Astrocyte (in vitro differentiated cells and primary cell): ENCODE measurements around the gene ADAMTS17. TPM values are rescaled to one million over a fixed set of nuclear protein-coding genes. Genes with fewer than 3 reads are reported as not detected.
"Not testable (repeated sequence)": the region's sequence is repeated elsewhere in the genome, so short reads cannot be mapped to it uniquely, and the experiment has no call there.

ENCODE experiments used
- DNase-seq: peaks from one replicate; pipeline ENCODE4 v3.0.0-alpha.2; 2010; ENCODE audit warnings: low read depth
- FAIRE-seq: peaks from 2 replicates; lab custom pipeline; 2011; peaks lifted over from hg19 to GRCh38; lab: Jason Lieb, UNC
- H2AFZ ChIP-seq: 2 replicates; pipeline ENCODE4 v1.6.0; 2012; ENCODE audit warnings: low read depth, low read length, inconsistent platforms
- H3K27ac ChIP-seq: 2 replicates; pipeline ENCODE4 v1.5.1; 2011; ENCODE audit warnings: low read depth, low read length, inconsistent platforms
- H3K27me3 ChIP-seq: 2 replicates; pipeline ENCODE4 v1.6.0; 2011; ENCODE audit warnings: low read length, inconsistent platforms; ENCODE audit not compliant: insufficient read depth
- H3K36me3 ChIP-seq: 2 replicates; pipeline ENCODE4 v1.5.1; 2011; ENCODE audit warnings: low read length, inconsistent platforms; ENCODE audit not compliant: insufficient read depth
- H3K4me1 ChIP-seq: 2 replicates; pipeline ENCODE4 v1.5.1; 2011; ENCODE audit warnings: low read length, inconsistent platforms; ENCODE audit not compliant: insufficient read depth
- H3K4me2 ChIP-seq: 2 replicates; pipeline ENCODE4 v1.6.0; 2012; ENCODE audit warnings: low read length, inconsistent platforms
- H3K4me3 ChIP-seq: 2 replicates; pipeline ENCODE4 v1.5.1; 2011; ENCODE audit warnings: low read depth, mild to moderate bottlenecking, low read length, inconsistent platforms; ENCODE audit not compliant: insufficient read depth
- H3K79me2 ChIP-seq: 2 replicates; pipeline ENCODE4 v1.6.0; 2012; ENCODE audit warnings: mild to moderate bottlenecking, low read length, inconsistent platforms; ENCODE audit not compliant: insufficient read depth
- H3K9ac ChIP-seq: 2 replicates; pipeline ENCODE4 v1.6.0; 2012; ENCODE audit warnings: mild to moderate bottlenecking, low read length, inconsistent platforms
- H3K9me3 ChIP-seq: 2 replicates; pipeline ENCODE4 v1.5.1; 2012; ENCODE audit warnings: low read depth, mild to moderate bottlenecking, low read length, inconsistent platforms; ENCODE audit not compliant: insufficient read depth
- H4K20me1 ChIP-seq: 2 replicates; pipeline ENCODE4 v1.6.0; 2012; ENCODE audit warnings: low read length, inconsistent platforms; ENCODE audit not compliant: insufficient read depth
- H3K27ac Mint-ChIP-seq: one replicate; pipeline ENCODE4 v1.8.0; 2021; ENCODE audit warnings: mild to moderate bottlenecking, mixed read lengths; ENCODE audit not compliant: unreplicated experiment
- H3K27me3 Mint-ChIP-seq: one replicate; pipeline ENCODE4 v1.8.0; 2021; ENCODE audit warnings: low read depth, mixed read lengths; ENCODE audit not compliant: unreplicated experiment
- H3K36me3 Mint-ChIP-seq: one replicate; pipeline ENCODE4 v1.8.0; 2021; ENCODE audit warnings: low read depth, mixed read lengths; ENCODE audit not compliant: unreplicated experiment
- H3K4me1 Mint-ChIP-seq: one replicate; pipeline ENCODE4 v1.8.0; 2021; ENCODE audit warnings: low read depth, mixed read lengths; ENCODE audit not compliant: unreplicated experiment
- H3K4me3 Mint-ChIP-seq: one replicate; pipeline ENCODE4 v1.8.0; 2021; ENCODE audit warnings: mild to moderate bottlenecking, moderate library complexity, mixed read lengths; ENCODE audit not compliant: unreplicated experiment
- H3K9me3 Mint-ChIP-seq: one replicate; pipeline ENCODE4 v1.8.0; 2021; ENCODE audit warnings: mild to moderate bottlenecking, mixed read lengths; ENCODE audit not compliant: unreplicated experiment
- EZH2 ChIP-seq: IDR thresholded peaks from 2 replicates; pipeline ENCODE4 v1.6.1; 2012; ENCODE audit warnings: mild to moderate bottlenecking, low read length, inconsistent platforms; ENCODE audit not compliant: insufficient read depth
- total RNA-seq: library from RNA; stranded (reverse); gene quantifications from 2 replicates; pipeline ENCODE4 v1.2.1, GENCODE V29; 2021
- TF ChIP-seq, protein P1 (sequence below): IDR thresholded peaks from 2 replicates; pipeline ENCODE4 v1.5.1; 2011; ENCODE audit warnings: low read depth, mild to moderate bottlenecking, inconsistent platforms, low read length, moderate library complexity; ENCODE audit not compliant: insufficient read depth

ADAMTS17 gene
- total RNA-seq, 1 donor from 2014 or later: 0.27 TPM

DNA sequence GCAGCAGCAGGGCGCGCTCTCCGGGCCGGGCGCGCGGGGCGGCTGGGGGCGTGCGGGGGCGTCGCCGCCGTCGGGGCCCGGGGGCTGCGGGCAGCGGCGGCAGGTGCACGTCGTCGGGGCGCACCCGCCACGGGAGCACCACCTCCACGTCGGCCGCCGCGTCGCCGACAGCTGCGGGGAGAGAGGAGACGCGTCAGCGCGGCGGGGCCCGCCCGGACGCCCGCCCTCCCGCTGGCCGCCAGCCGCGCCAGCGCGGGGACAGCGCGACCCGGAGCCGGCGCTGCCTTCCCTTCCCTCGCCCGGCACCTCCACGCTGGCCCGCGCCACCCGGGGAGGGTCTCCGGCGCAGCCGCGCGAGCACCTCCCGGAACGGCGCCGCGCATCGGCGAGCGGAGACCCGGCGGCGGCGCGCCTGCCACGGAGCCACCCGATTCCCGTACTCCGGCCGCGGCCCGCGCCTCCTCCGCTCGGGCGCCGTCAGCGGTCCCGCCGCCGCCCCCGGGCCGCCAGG is 481 bp downstream of the ADAMTS17 start:
- H3K4me1 ChIP-seq: peaks cover 4% of the 10 kb centered on the region
- H3K9ac ChIP-seq: peak overlapping the region; percentile 45
- peak overlapping the region; percentile 91 for H3K4me2 ChIP-seq
- peak overlapping the region; percentile 57 for H3K4me3 ChIP-seq
- Mint-ChIP-seq H3K27me3 (peaks cover 58% of the 10 kb centered on the region), H3K4me3 (no peak overlapping the region), H3K27ac (no peak overlapping the region), H3K36me3 (peaks cover 7% of the 10 kb centered on the region), H3K9me3 (peaks cover 10% of the 10 kb centered on the region), H3K4me1 (peaks cover 4% of the 10 kb centered on the region)
- DNase-seq: no peak
- no peaks in the 10 kb centered on the region for H3K79me2 ChIP-seq
- no peaks in the 10 kb centered on the region for H3K27me3 ChIP-seq
- H2AFZ ChIP-seq: peak overlapping the region; percentile 83
- no peak overlapping the region for H3K27ac ChIP-seq
- FAIRE-seq: no peak
- no peaks in the 10 kb centered on the region for H3K36me3 ChIP-seq
- H3K9me3 ChIP-seq: no peaks in the 10 kb centered on the region
- H4K20me1 ChIP-seq: peaks cover 4% of the 10 kb centered on the region
- TF ChIP-seq, protein P1, sequence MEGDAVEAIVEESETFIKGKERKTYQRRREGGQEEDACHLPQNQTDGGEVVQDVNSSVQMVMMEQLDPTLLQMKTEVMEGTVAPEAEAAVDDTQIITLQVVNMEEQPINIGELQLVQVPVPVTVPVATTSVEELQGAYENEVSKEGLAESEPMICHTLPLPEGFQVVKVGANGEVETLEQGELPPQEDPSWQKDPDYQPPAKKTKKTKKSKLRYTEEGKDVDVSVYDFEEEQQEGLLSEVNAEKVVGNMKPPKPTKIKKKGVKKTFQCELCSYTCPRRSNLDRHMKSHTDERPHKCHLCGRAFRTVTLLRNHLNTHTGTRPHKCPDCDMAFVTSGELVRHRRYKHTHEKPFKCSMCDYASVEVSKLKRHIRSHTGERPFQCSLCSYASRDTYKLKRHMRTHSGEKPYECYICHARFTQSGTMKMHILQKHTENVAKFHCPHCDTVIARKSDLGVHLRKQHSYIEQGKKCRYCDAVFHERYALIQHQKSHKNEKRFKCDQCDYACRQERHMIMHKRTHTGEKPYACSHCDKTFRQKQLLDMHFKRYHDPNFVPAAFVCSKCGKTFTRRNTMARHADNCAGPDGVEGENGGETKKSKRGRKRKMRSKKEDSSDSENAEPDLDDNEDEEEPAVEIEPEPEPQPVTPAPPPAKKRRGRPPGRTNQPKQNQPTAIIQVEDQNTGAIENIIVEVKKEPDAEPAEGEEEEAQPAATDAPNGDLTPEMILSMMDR: no peak
- TF ChIP-seq EZH2: peak; percentile 23

DNA sequence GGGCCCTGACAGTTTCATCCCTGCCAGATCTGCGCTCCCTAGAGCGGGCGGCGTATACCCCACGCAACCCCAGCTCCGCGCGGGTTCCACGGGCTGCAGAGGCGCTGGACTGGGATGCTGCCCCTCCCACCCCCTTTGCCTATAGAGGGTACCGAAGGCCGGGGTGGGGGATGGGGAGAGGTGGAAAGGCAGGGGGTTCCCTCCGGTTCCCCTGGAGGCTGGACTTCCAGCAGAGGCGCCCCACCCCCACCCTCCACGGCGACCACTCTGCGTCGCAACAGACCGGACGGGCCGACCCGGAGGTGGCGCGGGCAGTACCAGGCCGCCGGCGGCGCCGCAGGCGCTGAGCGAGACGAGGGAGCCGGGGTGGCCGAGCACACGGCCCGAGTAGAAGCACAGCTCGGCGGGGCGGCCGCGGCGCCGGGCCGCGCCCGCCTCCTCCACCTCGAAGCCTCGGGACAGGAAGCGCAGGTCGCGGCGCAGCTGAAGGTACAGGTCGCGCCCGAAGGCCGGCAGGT is 995 bp downstream of the ADAMTS17 start:
- Mint-ChIP-seq H3K36me3 (peaks cover 6% of the 10 kb centered on the region), H3K4me3 (peak overlapping the region; percentile 70), H3K27ac (no peak overlapping the region), H3K27me3 (peaks cover 53% of the 10 kb centered on the region), H3K4me1 (peaks cover 4% of the 10 kb centered on the region), H3K9me3 (peaks cover 5% of the 10 kb centered on the region)
- Histone ChIP-seq H3K27me3 (peaks cover 2% of the 10 kb centered on the region), H3K79me2 (no peaks in the 10 kb centered on the region), H3K9ac (no peak overlapping the region), H3K36me3 (no peaks in the 10 kb centered on the region), H3K9me3 (no peaks in the 10 kb centered on the region), H3K27ac (no peak overlapping the region), H3K4me3 (no peak overlapping the region), H3K4me2 (peak overlapping the region; percentile 91), H3K4me1 (peaks cover 4% of the 10 kb centered on the region), H2AFZ (no peak overlapping the region), H4K20me1 (peaks cover 4% of the 10 kb centered on the region)
- DNase-seq (no peak), FAIRE-seq (no peak)
- TF ChIP-seq EZH2: no peak
- TF ChIP-seq, protein P1: no peak

DNA sequence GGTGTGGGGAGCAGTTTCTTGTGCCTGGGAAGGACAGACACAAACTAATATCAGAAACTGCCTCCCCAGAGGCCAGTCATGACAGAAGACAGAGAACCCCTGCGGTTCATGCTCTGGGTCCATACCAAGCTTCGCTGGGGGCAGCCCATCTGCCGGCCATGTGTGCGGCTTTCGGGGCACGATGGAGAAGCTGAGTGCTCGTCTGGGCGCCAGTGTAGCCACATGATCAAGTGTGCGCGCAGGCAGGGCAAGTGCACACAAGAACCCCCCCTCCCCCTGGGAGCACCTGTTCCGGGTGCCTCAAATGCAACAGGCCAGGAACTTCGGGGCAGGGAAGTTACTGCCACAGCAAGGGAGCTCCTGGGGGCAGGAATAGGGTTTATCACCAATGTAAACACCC is 1.8 kb downstream of the ADAMTS17 start:
- no peak overlapping the region for H3K27ac ChIP-seq
- DNase-seq: no peak
- Mint-ChIP-seq H3K4me1 (peaks cover 6% of the 10 kb centered on the region), H3K27me3 (peaks cover 51% of the 10 kb centered on the region), H3K36me3 (peaks cover 4% of the 10 kb centered on the region), H3K9me3 (peaks cover 3% of the 10 kb centered on the region), H3K27ac (no peak overlapping the region), H3K4me3 (peak overlapping the region; percentile 72)
- no peak for FAIRE-seq
- peaks cover 2% of the 10 kb centered on the region for H3K27me3 ChIP-seq
- H3K36me3 ChIP-seq: no peaks in the 10 kb centered on the region
- H3K9me3 ChIP-seq: no peaks in the 10 kb centered on the region
- H3K79me2 ChIP-seq: no peaks in the 10 kb centered on the region
- peaks cover 4% of the 10 kb centered on the region for H4K20me1 ChIP-seq
- no peak overlapping the region for H3K4me3 ChIP-seq
- H2AFZ ChIP-seq: no peak overlapping the region
- peaks cover 4% of the 10 kb centered on the region for H3K4me1 ChIP-seq
- H3K9ac ChIP-seq: no peak overlapping the region
- H3K4me2 ChIP-seq: no peak overlapping the region
- TF ChIP-seq, protein P1: no peak
- TF ChIP-seq EZH2: no peak

DNA sequence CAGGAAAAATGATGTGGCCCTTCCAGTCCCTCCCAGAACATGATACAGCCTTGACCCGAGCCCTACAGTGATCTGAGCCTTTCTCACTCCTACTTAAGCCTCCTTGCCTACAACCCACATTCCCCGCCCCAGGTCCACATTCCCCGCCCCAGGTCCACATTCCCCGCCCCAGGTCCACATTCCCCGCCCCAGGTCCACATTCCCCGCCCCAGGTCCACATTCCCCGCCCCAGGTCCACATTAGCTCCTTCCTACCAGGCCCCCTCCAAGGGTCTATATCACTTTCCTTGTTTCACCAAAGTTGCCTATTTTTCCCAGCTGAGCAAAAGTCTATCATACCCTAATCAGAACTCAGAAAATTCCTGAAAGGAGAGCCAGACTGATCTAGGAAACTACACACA is 2.3 kb downstream of the ADAMTS17 start:
- not testable (repeated sequence) for H3K9ac ChIP-seq, H3K4me3 Mint-ChIP-seq, H3K27me3 ChIP-seq, H4K20me1 ChIP-seq, H3K4me1 Mint-ChIP-seq, H3K79me2 ChIP-seq, H3K4me1 ChIP-seq, H3K27ac Mint-ChIP-seq, H3K27ac ChIP-seq, H3K9me3 ChIP-seq, H2AFZ ChIP-seq, H3K4me3 ChIP-seq, DNase-seq, H3K36me3 ChIP-seq, FAIRE-seq, H3K36me3 Mint-ChIP-seq, H3K9me3 Mint-ChIP-seq
- peak overlapping the region; percentile 72 for H3K4me2 ChIP-seq
- H3K27me3 Mint-ChIP-seq: peaks cover 50% of the 10 kb centered on the region
